LNCAP (cell line): ENCODE measurements around the gene EVC.

ENCODE experiments used
- CTCF ChIP-seq: fragments of 450-650 bp; IDR thresholded peaks from 2 replicates; pipeline ENCODE4 v1.5.1; 2017; ENCODE audit warnings: mild to moderate bottlenecking

EVC gene

DNA sequence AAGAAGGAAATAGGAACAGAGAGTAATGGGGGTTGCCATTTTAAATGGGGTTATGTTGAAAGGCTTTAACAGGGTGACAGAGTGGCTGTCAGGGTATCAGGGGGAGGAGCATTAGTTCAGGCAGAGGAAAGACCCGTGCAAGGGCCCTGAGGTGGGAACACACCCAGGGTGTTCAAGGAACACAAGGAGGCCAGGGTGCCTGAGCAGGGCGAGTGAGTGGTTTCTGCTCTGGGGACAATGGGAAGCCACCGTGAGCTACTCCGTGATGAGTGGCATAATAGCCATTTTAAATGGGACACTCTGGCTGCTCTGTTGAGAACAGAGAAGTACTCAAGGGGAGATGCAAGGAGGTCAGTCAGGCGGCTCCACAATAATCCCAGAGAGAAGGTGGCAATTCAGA is 7.2 kb upstream of the EVC start:
- no peak for TF ChIP-seq CTCF

- TF ChIP-seq CTCF, result no peak
These were observed 6.7 kb upstream of the EVC start for GRCh38 chr4:5704276-5704675.

DNA sequence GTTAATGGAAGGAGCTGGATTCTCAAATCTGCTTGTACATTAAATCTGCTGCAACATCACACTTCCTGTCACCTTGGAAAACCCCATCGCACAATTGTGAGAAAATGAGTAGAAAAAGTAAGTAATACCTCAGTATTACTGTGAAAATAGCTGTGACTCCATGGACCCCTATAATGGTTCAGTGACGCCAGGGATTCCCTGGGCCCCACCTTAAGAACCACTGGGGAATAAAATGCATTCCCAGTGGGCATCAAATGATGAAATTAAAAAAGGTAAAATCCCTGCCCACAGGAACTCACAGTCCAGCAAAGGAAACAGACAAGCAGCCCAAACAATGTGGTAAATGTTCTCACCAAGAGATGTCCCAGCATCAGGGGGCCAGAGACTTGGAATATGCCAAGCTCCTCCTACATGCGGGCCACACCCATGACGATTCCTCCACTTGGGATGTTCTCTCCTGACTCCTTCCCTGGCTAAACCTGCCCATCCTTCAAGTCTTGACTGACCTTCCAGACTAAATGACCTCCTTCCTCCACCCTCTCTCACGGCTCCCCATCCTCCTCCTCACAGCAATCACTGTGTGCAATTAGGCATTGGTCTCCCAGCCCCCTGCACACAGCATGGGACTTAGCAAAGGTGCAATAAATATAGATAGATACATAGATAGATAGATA is 5.2 kb upstream of the EVC start:
- no peak for TF ChIP-seq CTCF

DNA sequence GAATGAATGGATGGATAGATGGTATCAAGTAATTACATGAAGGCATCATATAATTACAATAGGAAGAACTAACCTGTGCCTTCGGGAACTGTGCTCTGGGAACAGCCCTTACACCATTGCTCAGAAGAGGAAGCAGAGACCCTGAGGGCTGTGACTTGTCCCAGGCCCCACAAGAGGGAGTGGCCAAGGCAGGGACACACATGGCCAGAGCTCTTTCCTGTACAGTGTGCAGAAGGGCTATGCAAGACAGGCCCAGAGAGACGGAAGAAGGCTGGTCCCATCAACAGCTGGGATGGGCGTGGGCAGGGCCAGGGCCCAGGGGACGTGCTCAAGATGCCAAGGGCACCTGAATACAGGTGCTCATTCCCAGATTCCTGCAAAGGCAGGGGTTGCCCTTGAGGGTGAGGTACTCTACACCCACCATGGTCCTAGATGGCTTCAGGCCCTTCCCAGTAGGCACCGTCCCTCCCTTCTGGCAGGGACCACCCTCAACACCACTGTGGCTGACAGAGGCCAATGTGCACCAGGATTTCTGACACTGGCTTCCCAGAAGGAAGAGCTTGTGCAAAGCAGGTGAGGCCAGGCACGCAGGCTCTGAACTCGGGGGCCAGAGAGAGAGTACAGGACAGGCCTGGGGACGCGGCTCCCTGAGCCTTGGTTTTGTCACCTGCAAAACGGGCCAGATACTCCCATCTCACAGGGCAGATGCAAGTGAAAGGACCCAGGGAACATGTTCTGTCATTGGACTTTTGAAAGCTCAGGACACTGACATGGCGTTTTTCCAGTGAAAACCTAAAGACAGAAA is 4.3 kb upstream of the EVC start:
- TF ChIP-seq CTCF, result no peak

- no peak for TF ChIP-seq CTCF
These were observed 3.6 kb upstream of the EVC start for GRCh38 chr4:5707366-5707765.

- TF ChIP-seq CTCF, result no peak
These were observed 3.1 kb upstream of the EVC start for GRCh38 chr4:5707778-5708448.

- no peak for TF ChIP-seq CTCF
These were observed 2.4 kb upstream of the EVC start, which contains the start of gene EVC2 for GRCh38 chr4:5708449-5709206. Gene EVC2, minus strand, starts transcription at chr4:5708559. Its CDS starts 46 bp downstream, at chr4:5708513.
